Measurements from ENCODE around the gene CTNNBIP1. TPM values are rescaled to one million over a fixed set of nuclear protein-coding genes. Genes with fewer than 3 reads are reported as not detected.

Gene CTNNBIP1
- total RNA-seq, 4 donors from 2014 or later = 478 to 742 (median 566) TPM

- TF ChIP-seq POLR2A (IDR thresholded peaks at IDR 0.05) (no peak), CTCF (IDR thresholded peaks at IDR 0.05) (no peak)
- 33 to 52% methylated on average over 7 of the region's 7 CpGs for WGBS, 2 donors
- no peak overlapping the region for H3K4me3 ChIP-seq (ENCODE audit: low read depth, poor library complexity, severe bottlenecking)
- DNase-seq (ENCODE audit: low spot score in 2 of 2) = no peak
- intact Hi-C loops (cut with DNase I; ENCODE audit: low total_unique reads) = no loop called here
These were observed 66.5 kb downstream of the CTNNBIP1 start for GRCh38 chr1:9843576-9843945.

- intact Hi-C loops (cut with DNase I; ENCODE audit: low total_unique reads) = no loop called here
- no peak overlapping the region for H3K4me3 ChIP-seq (ENCODE audit: low read depth, poor library complexity, severe bottlenecking)
- peak in 1 of 2 donors; percentile 82 for DNase-seq (ENCODE audit: low spot score in 2 of 2)
- WGBS, 2 donors = 38 to 47% methylated on average over 6 to 19 of the region's 20 CpGs
- no peak for TF ChIP-seq POLR2A (IDR thresholded peaks at IDR 0.05)
- no peak for TF ChIP-seq CTCF (IDR thresholded peaks at IDR 0.05)
These were observed 67.1 kb downstream of the CTNNBIP1 start for GRCh38 chr1:9842781-9843575.

- no peak overlapping the region for H3K4me3 ChIP-seq (ENCODE audit: low read depth, poor library complexity, severe bottlenecking)
- intact Hi-C loops (cut with DNase I; ENCODE audit: low total_unique reads) = no loop called here
- WGBS, 2 donors = 7 to 40% methylated on average over 3 to 6 of the region's 9 CpGs
- TF ChIP-seq POLR2A (IDR thresholded peaks at IDR 0.05) (no peak), CTCF (IDR thresholded peaks at IDR 0.05) (no peak)
- DNase-seq (ENCODE audit: low spot score in 2 of 2) = no peak
These were observed 67.9 kb downstream of the CTNNBIP1 start for GRCh38 chr1:9842073-9842711.

- TF ChIP-seq POLR2A (IDR thresholded peaks at IDR 0.05) = no peak
- TF ChIP-seq CTCF (IDR thresholded peaks at IDR 0.05) = no peak
- intact Hi-C loops (cut with DNase I; ENCODE audit: low total_unique reads) = no loop called here
- no peak overlapping the region for H3K4me3 ChIP-seq (ENCODE audit: low read depth, poor library complexity, severe bottlenecking)
- WGBS, 2 donors = 51 to 63% methylated on average over 2 of the region's 2 CpGs
- no peak for DNase-seq (ENCODE audit: low spot score in 2 of 2)
These were observed 68.6 kb downstream of the CTNNBIP1 start for GRCh38 chr1:9841460-9841859.

- no peak for TF ChIP-seq POLR2A (IDR thresholded peaks at IDR 0.05)
- no peak for TF ChIP-seq CTCF (IDR thresholded peaks at IDR 0.05)
- intact Hi-C loops (cut with DNase I; ENCODE audit: low total_unique reads) = no loop called here
- peak in 1 of 2 donors; percentile 65 for DNase-seq (ENCODE audit: low spot score in 2 of 2)
- 31 to 46% methylated on average over 3 of the region's 3 CpGs for WGBS, 2 donors
- H3K4me3 ChIP-seq (ENCODE audit: low read depth, poor library complexity, severe bottlenecking) = no peak overlapping the region
These were observed 69.9 kb downstream of the CTNNBIP1 start for GRCh38 chr1:9840176-9840575.

Data from lower leg skin (tissue), 4 donors.